Psoas muscle (tissue), 8 donors: Measurements from ENCODE around the gene ADIRF. TPM values are rescaled to one million over a fixed set of nuclear protein-coding genes. Genes with fewer than 3 reads are reported as not detected.
A peak's percentile ranks its signal among the peaks of the same experiment; 100 is the strongest.

Source experiments
- ATAC-seq, 4 donors: fragments of 200-7000 bp; cut with Tn5 transposase; one replicate each; pipeline ENCODE4 v1.9.1; 2020; ENCODE audit warnings: moderate library complexity in 3 of 4, mild to moderate bottlenecking in 2 of 4
- DNase-seq, 2 donors: peaks; one replicate each; pipeline ENCODE4 v3.0.0-alpha.2; 2020
- H3K27ac ChIP-seq: fragments of 200-600 bp; one replicate; pipeline ENCODE4 v1.8.0; 2022
- H3K27me3 ChIP-seq, 3 donors: fragments of 200-600 bp in 1 of 3; one replicate each; pipeline versions ENCODE4 v1.6.1 to v1.8.0; 2013 to 2022; ENCODE audit warnings: low read length in 2 of 3, mild to moderate bottlenecking in 2 of 3, moderate library complexity in 1 of 3; ENCODE audit not compliant: insufficient read depth in 3 of 3
- H3K36me3 ChIP-seq, 2 donors: fragments of 200-600 bp in 1 of 2; one replicate each; pipeline versions ENCODE4 v1.6.1 to v1.8.0; 2013 to 2022; ENCODE audit warnings: low read depth in 1 of 2, mild to moderate bottlenecking in 1 of 2, moderate library complexity in 1 of 2; ENCODE audit not compliant: insufficient read depth in 1 of 2
- H3K4me1 ChIP-seq: fragments of 200-600 bp; one replicate; pipeline ENCODE4 v1.8.0; 2022
- H3K4me3 ChIP-seq: fragments of 200-600 bp; one replicate; pipeline ENCODE4 v1.8.0; 2022; ENCODE audit warnings: mild to moderate bottlenecking
- H3K9me3 ChIP-seq: fragments of 200-600 bp; one replicate; pipeline ENCODE4 v1.8.0; 2022
- CTCF ChIP-seq: fragments of 200-600 bp; IDR thresholded peaks from one replicate; pipeline ENCODE4 v1.8.0; 2022; ENCODE audit warnings: antibody characterized with exemption
- WGBS, 3 donors: extraction: QIAGEN DNeasy Blood & Tissue Kit; methylation state at CpG; one replicate each; pipeline versions ENCODE4 v1.1.6 to v1.1.7; 2013; 5-methylcytosine and 5-hydroxymethylcytosine counted together
- intact Hi-C, 2 donors: fragments of 100-400 bp; cut with DNase I; formaldehyde crosslinking; loops; one replicate each; pipeline versions ENCODE4 v1.11.0 to v1.14.2; 2022
- long read RNA-seq, 2 donors: library from polyadenylated mRNA; unstranded; transcript quantifications; one replicate each; pipeline ENCODE4 v2.0.0, GENCODE V29; 2021
- polyA plus RNA-seq, 3 donors: library from polyadenylated mRNA; stranded (reverse); fragments of 200-250 nt; gene quantifications; one replicate each; pipeline ENCODE4 v1.2.3, GENCODE V29; 2013
- total RNA-seq, 4 donors: library from RNA; stranded (reverse); fragmentation: NEBNext Ultra II Directional in 2 of 4; extraction: Animal tissue kit (Norgen Biotek cat#: 25700) in 2 of 4; gene quantifications; one replicate each; pipeline versions ENCODE4 v1.2.1 to v1.2.4, GENCODE V29; 2021 to 2023
- donor health status: healthy with polysubstance abuse.
- donor health status: DM: no; HTN: no; CAD: no; lungs with moderate emphysema.
- donor health status: Bipolar disorder and iron deficiency.
- donor health status: healthy.
- donor health status: DM: yes; HTN: yes; CAD: no.
- donor health status: DM: no; HTN: no; CAD: no.
- donor health status: DM: no; HTN: no; CAD: no.
- donor health status: DM: yes; HTN: yes; CAD: no.

Gene ADIRF
- total RNA-seq (10 to 100 TPM; 19.1 to 37.8 (median 26.7) TPM), polyA plus RNA-seq (10 to 100 TPM; 34.9 to 69.5 (median 42.5) TPM)
- long read RNA-seq, donor 1, transcript ADIRF-201 (3 exons, 917 nt), result major isoform, 7 of 11 reads
- long read RNA-seq, donor 1, partial matches to known transcripts, result 0 of 11 reads
- long read RNA-seq, donor 1, other reads (novel, unspliced or antisense), result 4 of 11 reads
- long read RNA-seq, donor 2, transcript ADIRF-201 (3 exons, 917 nt), result major isoform, 26 of 37 reads
- long read RNA-seq, donor 2, partial matches to known transcripts, result 0 of 37 reads
- long read RNA-seq, donor 2, other reads (novel, unspliced or antisense), result 7 of 37 reads

- ATAC-seq, result no peak
- intact Hi-C loops, result no loop called here
- H3K9me3 ChIP-seq, result no peaks in the 10 kb centered on the region
- peak within 1 kb of the TSS; percentile 71 for H3K4me3 ChIP-seq
- peak within 1 kb of the TSS; percentile 92 for H3K27ac ChIP-seq
- peaks cover 39% of the 10 kb centered on the region for H3K4me1 ChIP-seq
- H3K36me3 ChIP-seq, result no peaks in the 10 kb centered on the region
- DNase-seq, result peak; percentile 65 to 79
- TF ChIP-seq CTCF, result no peak
- no peaks in the 10 kb centered on the region for H3K27me3 ChIP-seq
- 5 to 9% (median 5%) methylated on average over 57 to 59 of the region's 59 CpGs for WGBS, 3 donors
Observed at GRCh38 chr10:86968271-86968993, at the start of gene ADIRF. TSS of gene ADIRF (plus strand) at chr10:86968482. CDS start at chr10:86968545, 63 bp downstream.

- Histone ChIP-seq H3K4me1 (peaks cover 11% of the 10 kb centered on the region), H3K4me3 (no peak overlapping the region), H3K36me3 (peaks cover 4 to 68% of the 10 kb centered on the region in 2 donors), H3K9me3 (no peaks in the 10 kb centered on the region), H3K27me3 (no peaks in the 10 kb centered on the region), H3K27ac (no peak overlapping the region)
- intact Hi-C loops, result no loop called here
- WGBS, 3 donors, result 84 to 86% (median 85%) methylated on average over 9 of the region's 9 CpGs
- TF ChIP-seq CTCF, result no peak
- no peak for DNase-seq
- no peak for ATAC-seq
Observed at GRCh38 chr10:86922553-86922961, 45.7 kb upstream of the ADIRF start.

- ATAC-seq, result no peak
- WGBS, 3 donors, result 88 to 93% (median 92%) methylated on average over 15 of the region's 15 CpGs
- H3K9me3 ChIP-seq, result no peaks in the 10 kb centered on the region
- no peaks in the 10 kb centered on the region for H3K4me1 ChIP-seq
- no peak overlapping the region for H3K4me3 ChIP-seq
- H3K27ac ChIP-seq, result no peak overlapping the region
- H3K36me3 ChIP-seq, result peaks cover 0 to 52% of the 10 kb centered on the region in 2 donors
- H3K27me3 ChIP-seq, result no peaks in the 10 kb centered on the region
- intact Hi-C loops, result no loop called here
- no peak for DNase-seq
- TF ChIP-seq CTCF, result no peak
Observed at GRCh38 chr10:86929468-86930380, 38.6 kb upstream of the ADIRF start.

GRCh38 chr10:86931872-86932271 is 36.4 kb upstream of the ADIRF start:
- no peaks in the 10 kb centered on the region for H3K9me3 ChIP-seq
- H3K27ac ChIP-seq, result no peak overlapping the region
- H3K4me3 ChIP-seq, result no peak overlapping the region
- no peaks in the 10 kb centered on the region for H3K4me1 ChIP-seq
- intact Hi-C loops, result no loop called here
- ATAC-seq, result no peak
- peaks cover 0 to 63% of the 10 kb centered on the region in 2 donors for H3K36me3 ChIP-seq
- H3K27me3 ChIP-seq, result no peaks in the 10 kb centered on the region
- no peak for DNase-seq
- WGBS, 3 donors, result 78 to 86% (median 83%) methylated on average over 1 of the region's 1 CpG
- TF ChIP-seq CTCF, result no peak
